ENCODE measurements around the gene RAD17.
"Not testable (repeated sequence)": the region's sequence is repeated elsewhere in the genome, so short reads cannot be mapped to it uniquely, and the experiment has no call there.

The RAD17 gene

GRCh38 chr5:69369340-69370121, at the start of gene RAD17, which contains the start of the genes AK6 and TAF9:
Gene RAD17 (plus strand): TSS chr5:69369818. CDS start chr5:69372209, 2,391 bp downstream.
Gene AK6 (minus strand): TSS chr5:69369520. CDS start chr5:69369490, 30 bp downstream.
Gene TAF9 (minus strand): TSS chr5:69369520. CDS start chr5:69365737, 3,783 bp downstream.
- DNase-seq, result peak; percentile 80

- DNase-seq, result no peak
Observed at GRCh38 chr5:69326365-69326764, 43.3 kb upstream of the RAD17 start.

- no peak for DNase-seq
Observed at GRCh38 chr5:69329905-69330489, 39.6 kb upstream of the RAD17 start.

- DNase-seq, result no peak
Observed at GRCh38 chr5:69331528-69332445, 37.8 kb upstream of the RAD17 start.

- DNase-seq, result not testable (repeated sequence)
Observed at GRCh38 chr5:69333668-69334315, 35.8 kb upstream of the RAD17 start.

GRCh38 chr5:69334793-69335268, 34.8 kb upstream of the RAD17 start:
- DNase-seq, result peak; percentile 41

- DNase-seq, result no peak
Observed at GRCh38 chr5:69335341-69335935, 34.2 kb upstream of the RAD17 start.

- DNase-seq, result peak; percentile 0
Observed at GRCh38 chr5:69341520-69342161, 28.0 kb upstream of the RAD17 start.

- no peak for DNase-seq
Observed at GRCh38 chr5:69343083-69343482, 26.5 kb upstream of the RAD17 start.

- no peak for DNase-seq
Observed at GRCh38 chr5:69350664-69351063, 19.0 kb upstream of the RAD17 start.

GRCh38 chr5:69359699-69360098, 9.9 kb upstream of the RAD17 start:
- DNase-seq, result no peak

GRCh38 chr5:69360442-69360841, 9.2 kb upstream of the RAD17 start:
- DNase-seq, result no peak

- no peak for DNase-seq
Observed at GRCh38 chr5:69364414-69364813, 5.2 kb upstream of the RAD17 start.

- no peak for DNase-seq
Observed at GRCh38 chr5:69364850-69365249, 4.8 kb upstream of the RAD17 start.

- no peak for DNase-seq
Observed at GRCh38 chr5:69367697-69368279, 1.8 kb upstream of the RAD17 start.

GRCh38 chr5:69368458-69369339, 919 bp upstream of the RAD17 start:
- DNase-seq, result no peak

GRCh38 chr5:69370335-69370734, 717 bp downstream of the RAD17 start:
- not testable (repeated sequence) for DNase-seq

- DNase-seq, result no peak
Observed at GRCh38 chr5:69372394-69372793, 2.8 kb downstream of the RAD17 start.

- DNase-seq, result no peak
Observed at GRCh38 chr5:69374911-69375446, 5.4 kb downstream of the RAD17 start.

GRCh38 chr5:69378376-69378775, 8.8 kb downstream of the RAD17 start:
- no peak for DNase-seq
